NCI-H526 treated with DMSO at 0.1 percent for 48 hours (cell line): ENCODE data around the gene CYP19A1.

Experiments used
- DNase-seq: peaks from one replicate; lab custom pipeline; 2025; lab: John Stamatoyannopoulos, UW

Gene CYP19A1

DNA sequence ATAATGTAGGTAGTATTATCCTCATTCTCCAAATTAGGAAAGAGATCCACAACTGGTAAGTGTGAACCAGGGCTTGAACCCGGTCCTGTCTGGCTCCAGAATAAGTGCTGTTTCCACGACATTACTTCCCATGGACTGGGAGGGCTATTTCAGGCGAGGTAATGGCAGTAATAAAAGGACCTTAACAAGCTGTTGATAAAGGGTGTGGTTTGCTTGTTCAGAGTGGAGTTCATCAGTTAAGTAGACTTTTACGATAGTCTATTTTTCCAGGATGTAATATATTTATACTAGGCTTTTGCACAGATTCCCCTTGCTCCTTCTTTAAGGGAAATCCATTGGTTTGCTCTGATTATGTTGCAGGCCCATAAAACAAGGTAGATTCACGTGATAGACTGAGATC, 155.3 kb downstream of the CYP19A1 start:
- no peak for DNase-seq

DNA sequence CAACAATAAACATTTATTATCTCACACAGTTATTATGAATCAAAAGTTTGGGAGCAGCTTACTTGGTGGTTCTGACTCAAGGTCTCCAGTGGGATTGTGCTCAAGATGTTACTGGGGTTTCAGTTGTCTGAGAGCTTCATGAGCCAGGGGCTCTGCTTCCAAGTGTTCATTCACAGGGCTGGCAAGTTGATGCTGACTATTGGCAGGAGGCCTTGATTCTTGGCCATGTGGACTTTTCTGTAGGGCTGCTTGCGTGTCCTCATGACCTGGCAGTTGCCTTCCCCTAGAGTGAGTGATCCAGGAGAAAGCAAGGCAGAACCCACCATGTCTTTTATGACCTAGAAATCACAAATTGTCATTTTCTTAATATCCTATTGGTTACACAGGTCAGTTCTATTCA, 156.5 kb downstream of the CYP19A1 start:
- DNase-seq: no peak

DNA sequence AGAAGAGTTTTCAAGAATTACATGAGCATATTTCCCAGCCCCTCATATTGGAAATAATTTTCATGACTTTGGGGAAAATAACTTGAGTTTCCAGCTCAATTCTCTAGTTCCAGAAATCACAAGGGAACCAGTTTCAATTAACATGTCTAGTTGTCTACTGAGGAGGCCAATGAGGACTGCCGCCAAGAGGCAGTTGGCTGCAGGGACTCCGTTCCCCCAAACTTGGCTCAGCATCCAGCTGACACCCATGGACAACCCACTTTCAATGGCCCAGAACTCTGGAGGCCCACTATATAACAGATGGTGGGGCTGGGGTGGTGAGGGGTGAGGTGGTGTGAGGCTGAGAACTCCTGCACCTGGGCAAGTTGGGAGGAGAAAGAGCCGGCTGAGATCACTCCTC, 157.2 kb downstream of the CYP19A1 start:
- no peak for DNase-seq

DNA sequence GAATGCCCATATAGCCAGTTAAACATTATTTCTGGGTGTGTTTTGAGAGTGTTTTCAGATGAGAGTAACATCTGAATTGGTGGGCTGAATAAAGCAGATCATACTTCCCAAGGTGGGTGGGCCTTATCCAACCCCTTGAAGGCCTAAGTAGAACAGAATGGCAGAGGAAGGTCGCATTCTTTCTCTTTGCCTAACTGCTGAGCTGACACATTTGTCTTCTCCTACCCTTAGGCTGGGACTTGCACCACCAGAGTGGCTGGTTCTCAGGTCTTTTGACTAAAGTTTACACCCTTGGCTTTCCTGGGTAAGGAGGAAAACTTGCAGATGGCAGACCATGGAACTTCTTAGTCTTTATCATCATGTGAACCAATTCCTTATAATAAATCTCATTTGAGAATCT, 157.9 kb downstream of the CYP19A1 start:
- DNase-seq: no peak

DNA sequence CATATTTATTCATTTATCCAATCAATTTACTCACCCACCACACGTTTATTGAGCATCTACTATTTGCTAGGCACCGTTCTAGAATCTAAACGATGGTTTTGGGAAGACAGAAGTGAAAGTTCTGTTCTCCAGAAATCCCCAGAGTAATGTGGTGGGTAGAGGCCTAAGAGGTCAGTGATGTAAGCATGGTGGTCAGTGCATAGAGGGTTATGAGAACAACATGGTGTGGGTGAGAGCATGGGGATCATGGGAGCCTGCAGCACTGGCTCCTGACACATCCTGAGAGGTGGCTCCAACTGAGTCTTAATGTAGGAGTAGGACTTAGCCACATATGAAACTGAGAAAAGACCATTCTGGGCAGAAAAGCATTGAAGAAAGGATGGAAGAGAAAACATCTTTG, 158.4 kb downstream of the CYP19A1 start:
- no peak for DNase-seq

DNA sequence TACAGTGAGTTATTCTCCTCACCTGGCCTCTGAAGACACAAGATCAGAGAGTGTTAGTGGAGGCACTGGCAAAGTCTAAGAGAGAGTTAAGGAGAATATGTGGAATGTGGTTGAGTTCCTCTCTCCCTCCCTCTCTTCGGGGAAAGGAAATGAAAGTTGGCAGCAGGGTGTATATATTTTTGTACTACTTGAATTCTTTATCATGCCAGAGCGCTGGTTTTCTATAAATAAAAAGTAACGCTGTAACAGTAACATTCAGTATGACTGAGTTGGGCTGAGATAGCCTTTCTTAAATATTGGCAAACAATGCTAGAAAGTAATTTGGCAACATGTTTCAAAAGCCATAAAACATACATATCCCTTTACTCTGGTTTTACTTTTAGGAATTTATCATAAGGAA, 166.2 kb downstream of the CYP19A1 start:
- DNase-seq: no peak

DNA sequence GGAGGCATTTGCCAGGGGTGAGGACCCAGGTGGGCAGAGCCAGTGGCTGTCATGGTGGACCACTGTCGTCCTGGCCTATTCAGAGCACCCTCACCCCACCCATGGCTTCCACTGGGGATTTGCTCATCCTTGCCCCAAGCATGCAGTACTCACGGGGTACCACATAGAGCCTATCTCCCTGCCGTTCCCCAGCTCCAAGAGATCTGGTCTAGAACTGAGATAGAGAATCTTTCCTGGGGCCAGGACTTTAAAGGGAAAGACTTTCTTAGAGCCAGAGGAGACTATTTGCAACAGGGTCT, 166.8 kb downstream of the CYP19A1 start:
- DNase-seq: no peak

DNA sequence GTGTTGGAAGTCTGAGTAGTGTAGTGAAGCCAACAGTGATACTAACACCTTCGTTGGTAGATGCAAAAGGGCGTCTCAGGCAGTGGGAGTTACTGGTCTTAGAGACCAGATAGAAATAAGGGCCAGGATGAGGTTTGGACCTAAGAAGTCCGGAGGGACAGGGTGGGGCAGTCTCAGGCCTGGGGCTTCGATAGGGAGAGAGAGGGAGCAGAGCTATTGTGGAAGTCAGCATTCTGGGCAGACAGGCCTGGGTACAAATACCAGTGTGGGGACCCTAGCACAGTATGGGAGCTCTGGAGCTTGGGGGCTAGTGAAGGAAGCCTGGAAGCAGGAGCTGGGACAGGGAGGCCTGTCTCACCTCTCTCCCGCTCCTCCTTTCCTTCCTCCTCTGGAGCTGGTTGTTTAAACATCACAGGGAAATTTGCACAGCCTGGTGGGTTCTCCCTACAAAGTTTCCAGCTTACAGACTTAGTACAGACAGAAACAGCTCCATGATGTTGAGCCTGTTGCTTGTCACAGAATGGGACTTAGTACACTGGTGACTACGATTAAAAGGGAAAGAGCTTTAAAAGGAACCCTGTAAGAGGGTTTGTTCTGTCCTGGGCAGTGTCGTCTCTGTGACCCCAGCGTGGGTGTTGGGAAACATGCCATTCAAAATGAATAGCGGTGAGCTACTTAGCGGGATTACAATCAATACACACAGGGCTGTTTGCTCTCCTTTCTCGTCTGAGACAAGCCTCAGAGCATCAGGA, 167.3 kb downstream of the CYP19A1 start:
- DNase-seq: no peak

DNA sequence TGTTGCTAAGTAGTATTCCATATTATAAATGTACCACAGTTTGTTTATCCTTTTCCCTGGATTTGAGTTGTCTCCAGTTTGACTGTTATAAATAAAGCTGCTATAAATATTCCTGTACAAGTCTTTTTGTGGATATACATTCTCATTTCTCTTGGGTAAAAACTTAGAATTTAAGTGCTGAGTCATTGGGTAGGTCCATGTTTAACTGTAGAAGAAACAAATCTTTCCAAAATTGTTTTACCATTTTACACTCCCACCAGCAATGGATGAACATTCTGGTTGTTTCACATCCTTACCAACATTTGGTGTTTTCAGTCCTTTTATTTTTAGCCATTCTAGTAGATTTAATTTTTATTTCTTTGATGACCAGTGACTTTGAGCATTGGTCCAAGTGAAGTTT, 169.7 kb downstream of the CYP19A1 start:
- no peak for DNase-seq

DNA sequence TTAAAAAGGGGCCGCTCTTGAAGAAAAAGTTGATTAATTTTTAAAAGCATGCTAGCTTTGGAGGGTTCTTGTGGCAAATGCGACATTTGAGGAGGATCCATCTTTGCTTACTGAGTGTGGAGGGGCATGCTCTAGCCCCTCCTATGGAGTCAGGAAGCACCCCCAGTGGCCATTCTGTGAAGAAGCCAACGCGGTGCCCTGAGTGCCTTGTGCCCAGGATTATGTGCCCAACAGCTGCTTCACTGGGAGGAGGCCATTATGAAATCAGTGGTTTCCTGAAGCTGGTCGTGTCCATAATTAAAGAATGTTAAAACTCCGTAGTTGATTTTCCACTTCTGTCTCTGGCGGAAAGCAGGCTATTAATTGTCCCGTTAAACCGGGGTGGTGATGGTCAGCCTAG, 174.6 kb downstream of the CYP19A1 start:
- no peak for DNase-seq

DNA sequence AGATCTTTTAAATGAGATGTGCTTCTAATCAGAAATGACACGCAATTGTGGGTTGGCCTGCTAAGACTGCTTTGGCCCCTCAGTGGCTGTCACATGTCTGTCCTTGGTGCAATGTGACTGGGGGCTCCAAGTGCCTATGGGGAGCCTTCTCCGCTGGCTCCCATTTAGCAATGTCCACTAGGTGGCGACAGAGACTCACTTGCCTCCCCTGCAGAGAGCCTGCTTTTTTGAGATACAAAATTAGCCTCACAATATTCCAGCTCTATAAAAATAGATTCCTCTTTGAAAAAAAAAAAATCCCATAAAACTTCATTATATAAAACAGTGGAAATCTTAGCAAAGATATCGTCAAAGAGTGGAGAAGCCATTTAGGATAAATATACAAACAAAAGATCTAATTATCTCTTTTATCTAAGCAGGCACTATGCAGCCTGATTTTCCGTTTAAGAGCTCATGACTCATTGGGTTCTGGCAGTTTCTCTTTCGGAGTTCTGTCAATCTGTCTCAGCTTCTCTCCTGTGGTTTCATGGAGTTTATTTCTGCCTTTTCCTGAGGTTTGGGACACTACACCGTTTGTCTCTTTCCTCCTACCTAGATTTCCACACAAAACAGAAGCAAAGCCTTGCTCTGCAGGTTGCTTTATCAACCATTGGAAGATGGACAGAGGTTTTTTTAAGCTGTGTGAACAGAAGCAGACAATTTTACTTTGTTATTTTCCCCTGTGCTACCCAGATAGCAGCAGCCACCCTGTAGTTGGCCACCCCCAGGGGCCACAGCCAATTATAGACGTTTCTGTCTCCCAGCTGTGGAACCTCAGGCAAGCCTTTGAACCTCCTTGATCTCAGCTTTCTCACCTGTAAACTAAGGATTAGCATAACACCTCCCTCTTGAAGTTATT, 175.3 kb downstream of the CYP19A1 start:
- DNase-seq: peak; percentile 23

DNA sequence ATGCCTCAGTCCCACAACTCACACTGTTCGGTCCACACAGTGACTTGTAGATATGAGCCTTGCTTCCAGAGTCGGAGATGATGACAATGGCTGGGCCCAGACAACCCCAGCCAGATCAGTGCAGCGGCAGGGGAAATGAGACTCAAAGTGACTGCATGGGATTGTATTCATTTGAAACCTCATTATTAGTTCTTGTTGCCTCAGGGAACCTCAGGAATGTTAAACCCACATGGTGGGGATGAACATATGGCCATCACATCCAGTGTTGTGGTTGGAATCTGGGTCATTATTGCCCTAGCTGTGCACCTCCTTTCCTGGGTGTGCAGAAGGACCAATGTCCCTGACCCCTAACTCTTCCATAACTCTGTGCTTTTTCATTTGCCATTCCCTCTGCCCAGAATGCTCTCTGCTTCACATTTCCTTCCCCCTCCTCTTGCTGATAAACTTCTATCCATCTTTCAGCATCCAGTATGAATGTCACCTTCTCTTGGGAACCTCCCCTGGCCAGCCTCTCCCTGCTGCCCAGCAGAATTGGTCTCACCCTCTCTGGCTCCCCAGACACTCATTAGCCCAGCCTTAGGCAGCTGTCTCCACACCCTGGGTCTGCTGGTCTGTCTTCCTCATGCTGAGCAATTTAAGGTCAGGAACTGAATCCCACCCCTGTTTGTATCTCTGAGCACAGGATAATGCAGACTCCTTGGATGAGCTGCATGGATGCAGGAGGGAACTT, 176.7 kb downstream of the CYP19A1 start:
- no peak for DNase-seq

DNA sequence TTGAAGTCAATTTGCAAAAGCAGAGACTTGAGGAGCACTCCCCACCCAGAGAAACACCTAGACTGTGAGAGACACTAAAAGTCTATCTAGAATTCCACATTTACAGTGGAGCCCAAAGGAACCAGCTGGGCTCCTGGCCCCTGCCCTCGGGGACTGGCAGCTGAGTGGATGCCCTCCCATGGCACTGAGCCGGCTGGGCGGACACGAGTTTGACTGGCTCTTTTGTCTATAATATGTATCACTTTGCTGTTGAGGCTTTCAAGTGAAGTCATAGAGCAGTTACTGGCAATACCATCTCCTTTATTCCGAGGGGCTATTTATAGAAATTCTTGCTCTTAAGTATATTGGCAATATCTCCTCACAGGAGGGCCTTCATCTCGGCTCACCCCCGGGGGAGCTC, 177.9 kb downstream of the CYP19A1 start:
- no peak for DNase-seq
